G401.6 (cell line): ENCODE results near the gene PITPNM2.
A peak's percentile ranks its signal among the peaks of the same experiment; 100 is the strongest.

Experiments
- FAIRE-seq: peaks from 2 replicates; lab custom pipeline; 2012; peaks lifted over from hg19 to GRCh38; lab: Jason Lieb, UNC

Gene PITPNM2

DNA sequence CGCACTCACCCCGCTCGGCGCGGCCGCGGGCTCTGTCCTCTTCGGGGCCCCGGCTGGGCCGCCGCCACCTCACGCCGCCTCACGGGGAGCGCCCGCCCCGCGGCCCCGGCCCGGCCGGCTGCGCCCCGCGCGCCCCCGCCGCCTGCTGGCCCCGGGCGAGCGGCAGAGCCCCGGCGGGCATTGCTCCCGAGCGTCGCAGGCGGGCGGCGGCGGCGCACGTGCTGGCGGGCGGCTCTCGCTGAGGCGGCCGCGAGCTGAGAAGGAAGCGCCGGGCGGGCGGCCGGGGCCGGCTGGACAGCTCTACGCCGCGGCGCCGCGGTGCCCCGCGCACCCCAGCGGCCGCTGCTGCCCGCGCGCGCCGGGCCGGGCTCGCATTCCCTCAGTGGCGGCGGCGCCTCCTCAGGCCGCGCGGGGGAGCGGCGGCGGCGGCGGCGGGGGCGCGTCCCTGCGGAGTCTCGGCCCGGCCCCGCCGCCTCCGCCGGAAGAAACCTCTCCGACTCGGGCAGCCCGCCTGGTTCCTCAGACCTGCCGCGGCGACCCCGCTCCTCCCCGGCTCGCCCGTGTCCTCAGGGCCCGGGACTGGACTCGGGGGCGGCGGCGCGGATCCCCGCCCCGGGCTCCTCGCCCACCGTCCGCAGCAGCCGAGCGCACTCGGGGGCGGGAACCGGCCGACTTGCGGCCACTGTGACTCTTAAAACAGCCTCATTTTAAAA is at the start of gene PITPNM2:
Gene PITPNM2 (minus strand): TSS at position 347 of the 713 bp plus-strand sequence. CDS start 116,500 bp downstream, outside the sequence.
- FAIRE-seq: no peak

GRCh38 chr12:123200414-123200813 is 49.5 kb upstream of the PITPNM2 start:
- no peak for FAIRE-seq

DNA sequence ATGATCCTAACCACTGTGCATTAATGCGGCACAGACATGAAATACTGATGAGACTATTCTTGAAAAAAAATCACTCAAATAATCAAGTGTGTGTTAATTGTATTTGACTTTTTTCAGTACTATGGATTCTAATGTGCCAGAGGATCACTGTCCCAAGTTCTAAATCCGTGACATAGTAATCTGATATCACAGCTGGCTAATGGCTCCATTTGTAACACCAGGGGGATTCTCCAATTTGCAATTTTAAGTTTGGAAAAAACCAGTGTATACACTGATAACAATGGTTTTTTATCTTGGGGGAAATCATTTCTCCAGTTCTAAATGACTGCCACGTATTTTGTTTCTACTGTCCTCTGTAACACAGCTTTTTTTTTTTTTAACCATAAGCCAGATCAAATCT is 49.0 kb upstream of the PITPNM2 start:
- no peak for FAIRE-seq

GRCh38 chr12:123187637-123188036 is 36.7 kb upstream of the PITPNM2 start:
- no peak for FAIRE-seq

DNA sequence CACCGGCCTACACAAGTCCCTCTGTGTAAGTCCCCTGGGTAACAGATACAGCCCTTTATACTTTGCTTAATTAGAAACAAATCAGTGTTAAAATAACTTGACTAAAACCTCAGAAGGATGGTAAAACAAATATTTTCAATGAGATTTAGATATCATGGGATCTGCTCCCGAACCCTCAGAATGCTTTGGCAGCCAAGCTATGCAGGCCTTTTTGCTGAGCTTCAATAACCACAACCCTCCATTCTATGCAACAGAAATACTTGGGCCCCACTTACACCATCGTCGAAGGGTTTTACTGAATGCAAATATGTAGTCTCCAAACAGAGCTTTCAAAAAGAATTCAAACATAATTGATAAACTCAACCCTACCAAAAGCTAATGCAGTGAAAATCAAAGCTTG is 29.3 kb upstream of the PITPNM2 start:
- no peak for FAIRE-seq

- FAIRE-seq: no peak
Observed at GRCh38 chr12:123171967-123172366, 21.1 kb upstream of the PITPNM2 start.

- FAIRE-seq: no peak
Observed at GRCh38 chr12:123167329-123167728, 16.4 kb upstream of the PITPNM2 start.

GRCh38 chr12:123165537-123165936 is 14.6 kb upstream of the PITPNM2 start:
- FAIRE-seq: no peak

DNA sequence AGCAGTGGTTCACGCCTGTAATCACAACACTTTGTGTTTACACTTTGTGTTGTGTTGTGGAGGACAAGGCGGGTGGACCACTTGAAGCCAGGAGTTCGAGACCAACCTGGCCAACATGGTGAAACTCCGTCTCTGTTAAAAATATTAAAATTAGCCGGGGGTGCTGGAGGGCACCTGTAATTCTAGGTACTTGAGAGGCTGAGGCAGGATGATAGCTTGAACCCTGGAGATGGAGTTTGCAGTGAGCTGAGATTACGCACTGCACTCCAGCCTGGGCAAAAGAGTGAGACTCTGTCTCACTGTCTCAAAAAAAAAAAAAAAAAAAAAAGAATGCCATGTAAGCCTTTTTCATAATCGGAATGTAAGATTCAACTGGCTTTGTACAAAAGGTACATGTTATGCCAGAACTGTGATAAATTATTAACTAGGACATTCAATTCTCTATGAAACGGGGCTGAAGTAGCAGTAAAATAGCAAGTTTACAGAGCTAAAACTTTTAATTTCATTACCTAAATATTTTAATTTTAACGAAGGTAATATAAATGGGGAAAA is 13.9 kb upstream of the PITPNM2 start:
- FAIRE-seq: no peak

- FAIRE-seq: no peak
Observed at GRCh38 chr12:123164222-123164621, 13.3 kb upstream of the PITPNM2 start.

DNA sequence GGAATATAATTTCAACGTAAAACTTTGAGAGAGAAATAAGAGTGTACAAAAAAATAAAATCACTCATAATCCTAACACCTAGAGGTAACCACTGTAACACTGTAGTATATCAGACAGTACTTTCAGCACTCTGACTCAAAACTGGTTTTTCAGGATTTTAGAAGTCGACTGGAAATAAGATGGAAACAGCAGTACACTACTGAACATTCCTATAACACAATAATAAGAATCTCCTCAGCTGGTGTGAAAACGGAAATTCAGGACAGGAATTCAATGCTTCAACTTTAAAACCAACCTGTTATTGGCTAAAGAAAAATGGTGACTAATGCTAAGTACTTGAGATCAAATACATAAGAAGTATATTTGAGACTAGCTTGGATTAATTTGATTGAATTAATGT is 12.3 kb upstream of the PITPNM2 start:
- FAIRE-seq: peak; percentile 42

DNA sequence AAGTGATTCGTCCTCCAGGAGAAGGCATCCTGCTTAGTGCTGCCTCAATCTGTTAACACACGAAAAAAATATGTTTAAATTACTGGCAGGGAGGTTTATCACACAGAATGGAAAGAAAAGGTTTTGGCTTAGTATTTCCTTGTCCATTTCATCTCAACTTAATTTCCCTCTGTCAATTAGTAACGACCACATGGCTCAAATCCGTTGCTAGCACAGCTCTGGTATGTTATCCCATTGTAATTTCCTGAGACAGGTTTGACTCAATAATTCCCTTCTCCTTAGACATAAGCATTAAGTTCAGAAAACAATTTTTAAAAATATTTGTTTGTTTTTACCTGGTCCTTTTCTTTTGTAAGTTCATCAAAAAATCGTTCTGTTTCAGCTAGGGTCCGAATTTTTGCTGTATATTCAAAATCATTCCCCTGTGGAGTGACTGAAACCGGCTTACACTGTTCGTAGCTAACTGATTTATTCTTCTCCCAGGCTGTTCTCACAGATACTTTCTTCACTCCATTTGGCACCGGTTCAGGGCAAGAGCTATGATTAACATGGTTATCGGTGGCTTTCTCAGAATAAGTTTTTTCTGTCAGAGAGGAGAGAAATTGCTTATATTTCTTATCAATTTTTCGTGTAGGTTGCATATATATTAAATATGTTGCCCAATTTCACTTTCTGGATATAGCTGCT is 10.1 kb upstream of the PITPNM2 start:
- FAIRE-seq: no peak

GRCh38 chr12:123153906-123154305 is 3.0 kb upstream of the PITPNM2 start:
- no peak for FAIRE-seq

- FAIRE-seq: no peak
Observed at GRCh38 chr12:123152833-123153232, 1.9 kb upstream of the PITPNM2 start.

- FAIRE-seq: no peak
Observed at GRCh38 chr12:123151457-123152454, 866 bp upstream of the PITPNM2 start.

DNA sequence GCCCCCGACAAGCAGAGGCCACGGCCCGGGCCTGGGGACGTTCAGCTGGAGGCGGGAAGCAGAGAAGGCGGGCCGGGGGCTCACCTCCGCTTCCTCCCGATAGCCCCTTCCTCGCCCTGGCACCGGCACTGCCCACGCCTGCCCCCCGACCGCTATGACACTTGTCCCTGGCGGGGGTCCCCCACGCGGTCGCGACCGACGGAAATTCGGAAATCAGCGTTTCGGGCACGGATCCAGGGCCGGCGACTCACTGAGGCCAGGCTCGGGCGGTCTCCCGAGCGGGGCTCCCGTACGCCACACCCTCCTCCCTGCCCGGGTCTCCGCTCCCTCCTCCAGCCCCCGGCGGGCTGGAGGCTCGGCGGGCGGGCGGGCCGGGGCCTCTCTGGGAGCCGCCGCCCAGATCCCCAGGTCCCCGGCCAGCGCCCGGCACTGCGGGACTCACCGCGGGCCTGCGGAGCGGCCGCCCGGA is 581 bp downstream of the PITPNM2 start:
- no peak for FAIRE-seq

GRCh38 chr12:123149501-123150274 is 1.2 kb downstream of the PITPNM2 start:
- FAIRE-seq: no peak

DNA sequence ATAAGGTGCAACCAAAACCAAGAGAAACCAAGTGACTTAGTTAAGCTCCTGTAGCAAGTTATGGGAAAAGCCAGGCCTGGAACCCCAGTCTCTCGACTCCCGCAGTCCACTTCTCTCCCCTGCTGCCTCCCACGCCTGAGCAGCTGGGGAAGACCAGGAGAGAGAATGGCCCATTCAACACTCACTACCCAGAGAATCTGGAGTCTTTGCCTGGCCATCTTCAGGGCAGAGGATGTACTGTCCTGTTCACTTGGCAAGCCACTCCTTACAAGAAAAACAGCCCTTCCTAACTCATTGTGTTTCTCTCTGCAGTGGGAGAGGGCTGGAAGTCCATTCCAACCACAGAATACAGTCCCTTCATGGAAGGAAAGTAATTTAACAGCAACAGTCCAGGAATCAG is 1.8 kb downstream of the PITPNM2 start:
- no peak for FAIRE-seq

DNA sequence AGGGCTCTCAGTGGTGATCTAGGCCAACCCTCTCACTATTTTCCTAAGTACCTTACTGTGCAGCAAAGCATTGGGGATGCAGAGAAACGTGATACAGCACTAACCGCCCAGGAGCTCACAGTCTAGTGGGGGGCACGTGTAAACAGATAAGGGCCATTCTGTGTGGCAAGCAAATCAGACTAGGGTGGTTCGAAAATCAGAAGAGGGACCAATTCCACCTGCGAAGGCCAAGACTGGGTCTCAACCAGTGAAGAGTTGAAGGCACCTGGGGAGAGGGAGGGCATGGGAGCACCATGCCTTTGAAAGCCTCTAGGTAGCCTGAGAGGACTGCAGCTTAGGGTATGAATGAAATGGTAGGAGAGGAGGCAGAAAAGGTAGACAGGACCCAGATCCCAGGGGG is 2.2 kb downstream of the PITPNM2 start:
- no peak for FAIRE-seq

- no peak for FAIRE-seq
Observed at GRCh38 chr12:123148223-123148622, 2.7 kb downstream of the PITPNM2 start.

GRCh38 chr12:123145211-123145610 is 5.7 kb downstream of the PITPNM2 start:
- FAIRE-seq: no peak
